ENCODE data around the gene ARHGEF38.
A peak's percentile ranks its signal among the peaks of the same experiment; 100 is the strongest.
"Not testable (repeated sequence)": the region's sequence is repeated elsewhere in the genome, so short reads cannot be mapped to it uniquely, and the experiment has no call there.

ARHGEF38 gene

GRCh38 chr4:105563352-105563751, 10.9 kb downstream of the ARHGEF38 start:
- no peak for DNase-seq

- no peak for DNase-seq
Measured at GRCh38 chr4:105568584-105568983, 16.2 kb downstream of the ARHGEF38 start.

GRCh38 chr4:105569057-105569865, 16.8 kb downstream of the ARHGEF38 start:
- DNase-seq = no peak

GRCh38 chr4:105569866-105570236, 17.4 kb downstream of the ARHGEF38 start:
- no peak for DNase-seq

- no peak for DNase-seq
Measured at GRCh38 chr4:105572296-105572695, 19.9 kb downstream of the ARHGEF38 start.

- DNase-seq = no peak
Measured at GRCh38 chr4:105586638-105587328, 34.4 kb downstream of the ARHGEF38 start.

- DNase-seq = no peak
Measured at GRCh38 chr4:105587841-105588240, 35.4 kb downstream of the ARHGEF38 start.

- no peak for DNase-seq
Measured at GRCh38 chr4:105588252-105588651, 35.8 kb downstream of the ARHGEF38 start.

GRCh38 chr4:105591573-105591972, 39.2 kb downstream of the ARHGEF38 start:
- DNase-seq = no peak

GRCh38 chr4:105594099-105595010, 41.9 kb downstream of the ARHGEF38 start:
- DNase-seq = no peak

- no peak for DNase-seq
Measured at GRCh38 chr4:105596684-105597083, 44.3 kb downstream of the ARHGEF38 start.

GRCh38 chr4:105598052-105598451, 45.6 kb downstream of the ARHGEF38 start:
- no peak for DNase-seq

- no peak for DNase-seq
Measured at GRCh38 chr4:105598787-105599186, 46.4 kb downstream of the ARHGEF38 start.

GRCh38 chr4:105599482-105599881, 47.1 kb downstream of the ARHGEF38 start:
- no peak for DNase-seq

- no peak for DNase-seq
Measured at GRCh38 chr4:105599932-105600655, 47.7 kb downstream of the ARHGEF38 start.

GRCh38 chr4:105600951-105601350, 48.5 kb downstream of the ARHGEF38 start:
- no peak for DNase-seq

- no peak for DNase-seq
Measured at GRCh38 chr4:105601406-105601805, 49.0 kb downstream of the ARHGEF38 start.

GRCh38 chr4:105603158-105603557, 50.7 kb downstream of the ARHGEF38 start:
- DNase-seq = no peak

- peak; percentile 32 for DNase-seq
Measured at GRCh38 chr4:105605493-105605892, 53.1 kb downstream of the ARHGEF38 start.

- no peak for DNase-seq
Measured at GRCh38 chr4:105607876-105608275, 55.5 kb downstream of the ARHGEF38 start.

GRCh38 chr4:105609819-105610218, 57.4 kb downstream of the ARHGEF38 start:
- not testable (repeated sequence) for DNase-seq

- DNase-seq = no peak
Measured at GRCh38 chr4:105613306-105613705, 60.9 kb downstream of the ARHGEF38 start.
